ENCODE results near the gene DNASE1.

The DNASE1 gene

GRCh38 chr16:3701531-3701930 is 47.0 kb downstream of the DNASE1 start:
- no peak for DNase-seq

GRCh38 chr16:3702082-3702481 is 47.6 kb downstream of the DNASE1 start:
- no peak for DNase-seq

- no peak for DNase-seq
Observed at GRCh38 chr16:3706253-3707012, 51.9 kb downstream of the DNASE1 start.
